Lung (tissue), 12 donors: Measurements from ENCODE around the gene THAP4. TPM values are rescaled to one million over a fixed set of nuclear protein-coding genes. Genes with fewer than 3 reads are reported as not detected.

Source experiments
- ATAC-seq: fragments of 200-7000 bp; cut with Tn5 transposase; one replicate; pipeline ENCODE4 v1.9.1; 2020; ENCODE audit warnings: moderate number of reproducible peaks; ENCODE audit not compliant: insufficient read depth, low FRiP score
- DNase-seq, 3 donors: peaks; one replicate each; pipeline ENCODE4 v3.0.0-alpha.2; 2013 to 2017
- H3K27ac ChIP-seq, 2 donors: one replicate each; pipeline ENCODE4 v1.5.1; 2013; ENCODE audit warnings: mild to moderate bottlenecking in 2 of 2, moderate library complexity in 2 of 2, control low read depth in 1 of 2, inconsistent platforms in 1 of 2, low read depth in 1 of 2, low read length in 1 of 2
- H3K27me3 ChIP-seq, 3 donors: one replicate each; pipeline ENCODE4 v1.5.1; 2013; ENCODE audit warnings: low read length in 2 of 3; ENCODE audit not compliant: control insufficient read depth in 3 of 3, insufficient read depth in 3 of 3
- H3K36me3 ChIP-seq, 4 donors: one replicate each; pipeline ENCODE4 v1.5.1; 2013; ENCODE audit warnings: low read length in 4 of 4, mild to moderate bottlenecking in 1 of 4, moderate library complexity in 1 of 4; ENCODE audit not compliant: control insufficient read depth in 4 of 4, insufficient read depth in 4 of 4
- H3K4me1 ChIP-seq, 5 donors: one replicate each; pipeline ENCODE4 v1.5.1; 2013; ENCODE audit warnings: low read length in 5 of 5, mild to moderate bottlenecking in 2 of 5, moderate library complexity in 1 of 5; ENCODE audit not compliant: control insufficient read depth in 5 of 5, insufficient read depth in 5 of 5
- H3K4me3 ChIP-seq: one replicate; pipeline ENCODE4 v1.5.1; 2013; ENCODE audit warnings: mild to moderate bottlenecking, control low read depth, moderate library complexity
- H3K9ac ChIP-seq, 2 donors: one replicate each; pipeline ENCODE4 v1.5.1; 2013; ENCODE audit warnings: low read length in 2 of 2, control low read depth in 1 of 2; ENCODE audit not compliant: insufficient read depth in 1 of 2
- H3K9me3 ChIP-seq, 4 donors: one replicate each; pipeline ENCODE4 v1.5.1; 2013; ENCODE audit warnings: low read length in 3 of 4, mild to moderate bottlenecking in 1 of 4, moderate library complexity in 1 of 4; ENCODE audit not compliant: control insufficient read depth in 4 of 4, insufficient read depth in 3 of 4
- WGBS, 2 donors: extraction: QIAGEN DNeasy Blood & Tissue Kit; methylation state at CpG; one replicate each; pipeline ENCODE4 v1.1.7; 2013; 5-methylcytosine and 5-hydroxymethylcytosine counted together
- polyA plus RNA-seq, 2 donors: library from polyadenylated mRNA; stranded (reverse); fragments of 200-250 nt; gene quantifications; one replicate each; pipeline ENCODE4 v1.2.1, GENCODE V29; 2013
- total RNA-seq, 2 donors: library from RNA; depleted of rRNA in 1 of 2; stranded (reverse); fragments of >200 nt in 1 of 2; gene quantifications; one replicate each; pipeline ENCODE4 v1.2.1, GENCODE V29; 2014 to 2021
- TF ChIP-seq, protein P1 (sequence below): IDR thresholded peaks from 2 replicates; pipeline ENCODE4 v1.5.1; 2012; ENCODE audit warnings: mild to moderate bottlenecking; ENCODE audit errors: control extremely low read depth, extremely low read depth
- donor health status: control.
- donor health status: control.
- donor health status: Bipolar disorder and iron deficiency.
- donor health status: healthy.
- donor health status: DM: yes; HTN: yes; CAD: no.

THAP4 gene
- total and polyA plus RNA-seq, 4 donors: 40.0 to 53.7 (median 45.0) TPM

GRCh38 chr2:241671457-241672240 is 34.7 kb upstream of the THAP4 start:
- TF ChIP-seq, protein P1, sequence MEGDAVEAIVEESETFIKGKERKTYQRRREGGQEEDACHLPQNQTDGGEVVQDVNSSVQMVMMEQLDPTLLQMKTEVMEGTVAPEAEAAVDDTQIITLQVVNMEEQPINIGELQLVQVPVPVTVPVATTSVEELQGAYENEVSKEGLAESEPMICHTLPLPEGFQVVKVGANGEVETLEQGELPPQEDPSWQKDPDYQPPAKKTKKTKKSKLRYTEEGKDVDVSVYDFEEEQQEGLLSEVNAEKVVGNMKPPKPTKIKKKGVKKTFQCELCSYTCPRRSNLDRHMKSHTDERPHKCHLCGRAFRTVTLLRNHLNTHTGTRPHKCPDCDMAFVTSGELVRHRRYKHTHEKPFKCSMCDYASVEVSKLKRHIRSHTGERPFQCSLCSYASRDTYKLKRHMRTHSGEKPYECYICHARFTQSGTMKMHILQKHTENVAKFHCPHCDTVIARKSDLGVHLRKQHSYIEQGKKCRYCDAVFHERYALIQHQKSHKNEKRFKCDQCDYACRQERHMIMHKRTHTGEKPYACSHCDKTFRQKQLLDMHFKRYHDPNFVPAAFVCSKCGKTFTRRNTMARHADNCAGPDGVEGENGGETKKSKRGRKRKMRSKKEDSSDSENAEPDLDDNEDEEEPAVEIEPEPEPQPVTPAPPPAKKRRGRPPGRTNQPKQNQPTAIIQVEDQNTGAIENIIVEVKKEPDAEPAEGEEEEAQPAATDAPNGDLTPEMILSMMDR: no peak
- Histone ChIP-seq H3K4me3 (no peak overlapping the region), H3K36me3 (peaks cover 4 to 69% (median 18%) of the 10 kb centered on the region in 4 donors), H3K9ac (no peak overlapping the region), H3K4me1 (peaks cover 0 to under 1% (median 0%) of the 10 kb centered on the region in 5 donors), H3K27me3 (no peaks in the 10 kb centered on the region), H3K27ac (no peak overlapping the region), H3K9me3 (no peaks in the 10 kb centered on the region)
- no peak for DNase-seq
- WGBS, 2 donors: 94 to 95% methylated on average over 30 to 31 of the region's 31 CpGs
- ATAC-seq: no peak

DNA sequence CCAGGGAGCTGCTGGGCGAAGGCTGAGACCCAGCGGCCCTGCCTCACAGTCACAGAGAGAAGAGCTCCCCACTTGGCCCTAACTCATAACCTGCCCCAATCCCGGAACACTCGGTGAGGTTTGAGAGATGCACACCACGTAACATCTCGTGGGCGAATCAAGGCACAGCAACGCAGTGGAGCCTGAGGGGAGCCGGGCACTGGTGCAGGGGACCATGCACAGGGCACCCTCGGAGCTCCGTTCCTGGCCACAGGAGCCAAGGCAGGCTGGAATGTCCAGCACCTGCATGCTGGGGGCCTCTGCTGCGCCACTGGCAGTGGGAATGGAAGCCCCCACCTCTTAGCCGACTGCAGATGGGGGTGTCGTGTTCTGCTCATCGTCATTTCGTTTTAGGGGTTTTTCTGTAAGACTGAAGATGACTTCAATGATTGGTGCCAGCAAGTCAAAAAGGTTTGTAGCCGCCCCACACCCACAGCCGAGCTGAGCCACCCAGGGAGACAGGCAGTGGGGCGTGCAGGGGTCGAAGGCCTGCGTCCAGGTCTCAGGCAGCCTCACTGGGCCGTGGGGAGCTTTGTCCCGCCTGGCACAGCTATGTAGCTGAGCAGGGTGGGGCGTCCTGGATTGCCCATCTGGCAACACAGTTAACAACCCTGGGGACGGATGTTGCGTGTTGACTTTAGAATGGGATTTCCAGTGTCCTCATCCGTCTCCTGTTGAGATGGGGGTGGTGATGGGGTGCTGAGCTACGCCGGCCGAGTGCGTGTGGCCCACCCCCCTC is 33.6 kb upstream of the THAP4 start:
- WGBS, 2 donors: 91 to 92% methylated on average over 31 of the region's 31 CpGs
- Histone ChIP-seq H3K36me3 (peaks cover 4 to 65% (median 19%) of the 10 kb centered on the region in 4 donors), H3K9ac (no peak overlapping the region), H3K9me3 (no peaks in the 10 kb centered on the region), H3K27me3 (no peaks in the 10 kb centered on the region), H3K27ac (no peak overlapping the region), H3K4me1 (peaks cover 0 to 8% (median 0%) of the 10 kb centered on the region in 5 donors), H3K4me3 (no peak overlapping the region)
- TF ChIP-seq, protein P1: no peak
- DNase-seq (no peak), ATAC-seq (no peak)

- DNase-seq (no peak), ATAC-seq (no peak)
- Histone ChIP-seq H3K36me3 (peaks cover 4 to 63% (median 17%) of the 10 kb centered on the region in 4 donors), H3K4me3 (no peak overlapping the region), H3K27me3 (no peaks in the 10 kb centered on the region), H3K4me1 (peaks cover 0 to 8% (median 0%) of the 10 kb centered on the region in 5 donors), H3K27ac (no peak overlapping the region), H3K9ac (no peak overlapping the region), H3K9me3 (no peaks in the 10 kb centered on the region)
- TF ChIP-seq, protein P1: no peak
- WGBS, 2 donors: 91 to 94% methylated on average over 12 of the region's 12 CpGs
Measured at GRCh38 chr2:241668839-241669238, 31.9 kb upstream of the THAP4 start.
